Keratinocyte (primary cell): ENCODE results near the gene AAR2.

Experiments
- CTCF ChIP-seq, 3 experiments: IDR thresholded peaks in 1 of 3; conservative IDR thresholded peaks in 1 of 3; optimal IDR thresholded peaks in 1 of 3; 2 replicates in 2 of 3; 3 replicates in 1 of 3; pipeline versions ENCODE3 to v1.5.1; 2011; ENCODE audit warnings: low read length in 3 of 3, mild to moderate bottlenecking in 3 of 3, moderate library complexity in 2 of 3, control low read depth in 1 of 3, inconsistent platforms in 1 of 3; ENCODE audit not compliant: insufficient read depth in 2 of 3; ENCODE audit errors: extremely low read depth in 1 of 3
- EZH2 ChIP-seq: IDR thresholded peaks from one replicate; pipeline ENCODE4 v1.6.1; 2012; ENCODE audit warnings: inconsistent platforms, mild to moderate bottlenecking, low read length, moderate library complexity

GRCh38 chr20:36301359-36302119 lies 65.3 kb downstream of the AAR2 start:
- TF ChIP-seq EZH2 (no peak), CTCF (optimal IDR thresholded peaks at IDR 0.05 in 1 of 3, IDR thresholded peaks at IDR 0.05 in 1 of 3, conservative IDR thresholded peaks at IDR 0.05 in 1 of 3; ENCODE audit: extremely low read depth in 1 of 3, insufficient read depth in 2 of 3, low read length in 3 of 3) (no peak)
